Erythroblast (primary cell): ENCODE data around the gene SAFB2.

ENCODE experiments used
- GATA1 ChIP-seq: IDR thresholded peaks from 2 replicates; pipeline ENCODE4 v1.6.1; 2011; ENCODE audit warnings: low read depth, mild to moderate bottlenecking, control low read depth, low read length, moderate library complexity
- POLR2A ChIP-seq: IDR thresholded peaks from 2 replicates; pipeline ENCODE4 v1.6.1; 2011; ENCODE audit warnings: mild to moderate bottlenecking, low read length

GRCh38 chr19:5588906-5589676, 33.5 kb downstream of the SAFB2 start:
- no peak for TF ChIP-seq POLR2A
- TF ChIP-seq GATA1, result no peak
